Erythroblast (primary cell): ENCODE results near the gene KLHL28.

Experiments used
- GATA1 ChIP-seq: IDR thresholded peaks from 2 replicates; pipeline ENCODE4 v1.6.1; 2011; ENCODE audit warnings: low read depth, mild to moderate bottlenecking, control low read depth, low read length, moderate library complexity
- POLR2A ChIP-seq: IDR thresholded peaks from 2 replicates; pipeline ENCODE4 v1.6.1; 2011; ENCODE audit warnings: mild to moderate bottlenecking, low read length

- no peak for TF ChIP-seq POLR2A
- TF ChIP-seq GATA1 = no peak
Observed at GRCh38 chr14:44979740-44980356, 18.1 kb upstream of the KLHL28 start.
